ENCODE measurements around the gene KRTAP19-8. TPM values are rescaled to one million over a fixed set of nuclear protein-coding genes. Genes with fewer than 3 reads are reported as not detected.

KRTAP19-8 gene
- total RNA-seq, 1 donor = not detected

DNA sequence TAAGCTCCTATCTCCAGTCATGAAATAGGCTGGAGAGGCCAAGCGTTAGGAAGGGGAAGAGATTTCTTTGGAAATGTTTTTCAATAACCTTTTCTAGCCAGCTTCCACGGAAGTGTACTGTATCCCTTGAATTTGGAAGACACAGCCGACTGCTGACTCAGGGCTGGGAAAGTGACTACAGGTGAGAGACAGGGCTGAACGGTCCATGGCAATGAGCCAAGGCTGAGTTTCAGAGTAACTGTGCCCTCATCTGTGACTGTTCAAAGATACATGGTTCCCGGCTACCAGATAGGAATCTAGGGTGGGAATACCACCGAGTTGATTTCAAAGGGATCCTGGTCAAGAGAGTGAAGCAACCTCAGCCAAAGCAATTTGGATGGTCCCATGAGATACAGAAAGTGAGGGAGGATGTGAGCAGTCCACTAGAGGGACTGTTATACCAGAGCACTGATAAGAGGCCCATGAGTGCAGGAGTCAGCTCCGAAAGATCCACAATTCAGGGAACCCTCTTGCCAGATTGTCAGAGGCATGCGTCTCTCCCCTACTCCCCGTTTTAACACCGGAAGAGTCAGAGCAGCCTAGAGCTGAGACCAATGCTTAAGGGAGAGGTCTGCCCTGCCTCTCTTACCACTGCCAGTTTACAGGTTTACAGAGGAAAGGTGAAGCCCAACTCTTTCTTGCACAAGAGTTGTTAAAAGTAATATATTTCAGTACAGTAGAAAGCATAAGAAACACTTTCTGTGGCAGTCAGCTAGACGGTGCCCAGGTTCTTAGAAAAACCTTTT is 3.2 kb upstream of the KRTAP19-8 start:
- no peak for DNase-seq (ENCODE audit: low read depth)
- no peak overlapping the region for H3K4me3 ChIP-seq (ENCODE audit: low read depth, low read length)
- TF ChIP-seq, protein P1, sequence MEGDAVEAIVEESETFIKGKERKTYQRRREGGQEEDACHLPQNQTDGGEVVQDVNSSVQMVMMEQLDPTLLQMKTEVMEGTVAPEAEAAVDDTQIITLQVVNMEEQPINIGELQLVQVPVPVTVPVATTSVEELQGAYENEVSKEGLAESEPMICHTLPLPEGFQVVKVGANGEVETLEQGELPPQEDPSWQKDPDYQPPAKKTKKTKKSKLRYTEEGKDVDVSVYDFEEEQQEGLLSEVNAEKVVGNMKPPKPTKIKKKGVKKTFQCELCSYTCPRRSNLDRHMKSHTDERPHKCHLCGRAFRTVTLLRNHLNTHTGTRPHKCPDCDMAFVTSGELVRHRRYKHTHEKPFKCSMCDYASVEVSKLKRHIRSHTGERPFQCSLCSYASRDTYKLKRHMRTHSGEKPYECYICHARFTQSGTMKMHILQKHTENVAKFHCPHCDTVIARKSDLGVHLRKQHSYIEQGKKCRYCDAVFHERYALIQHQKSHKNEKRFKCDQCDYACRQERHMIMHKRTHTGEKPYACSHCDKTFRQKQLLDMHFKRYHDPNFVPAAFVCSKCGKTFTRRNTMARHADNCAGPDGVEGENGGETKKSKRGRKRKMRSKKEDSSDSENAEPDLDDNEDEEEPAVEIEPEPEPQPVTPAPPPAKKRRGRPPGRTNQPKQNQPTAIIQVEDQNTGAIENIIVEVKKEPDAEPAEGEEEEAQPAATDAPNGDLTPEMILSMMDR (IDR thresholded peaks at IDR 0.05; ENCODE audit: insufficient read depth, low read depth, low read length) = no peak

- DNase-seq (ENCODE audit: low read depth) = no peak
- TF ChIP-seq, protein P1 (IDR thresholded peaks at IDR 0.05; ENCODE audit: insufficient read depth, low read depth, low read length) = no peak
- no peak overlapping the region for H3K4me3 ChIP-seq (ENCODE audit: low read depth, low read length)
Measured at GRCh38 chr21:31034378-31034777, 3.9 kb downstream of the KRTAP19-8 start.

GRCh38 chr21:31030367-31031106 is 7.7 kb downstream of the KRTAP19-8 start:
- DNase-seq (ENCODE audit: low read depth) = no peak
- no peak overlapping the region for H3K4me3 ChIP-seq (ENCODE audit: low read depth, low read length)
- TF ChIP-seq, protein P1 (IDR thresholded peaks at IDR 0.05; ENCODE audit: insufficient read depth, low read depth, low read length) = no peak

DNA sequence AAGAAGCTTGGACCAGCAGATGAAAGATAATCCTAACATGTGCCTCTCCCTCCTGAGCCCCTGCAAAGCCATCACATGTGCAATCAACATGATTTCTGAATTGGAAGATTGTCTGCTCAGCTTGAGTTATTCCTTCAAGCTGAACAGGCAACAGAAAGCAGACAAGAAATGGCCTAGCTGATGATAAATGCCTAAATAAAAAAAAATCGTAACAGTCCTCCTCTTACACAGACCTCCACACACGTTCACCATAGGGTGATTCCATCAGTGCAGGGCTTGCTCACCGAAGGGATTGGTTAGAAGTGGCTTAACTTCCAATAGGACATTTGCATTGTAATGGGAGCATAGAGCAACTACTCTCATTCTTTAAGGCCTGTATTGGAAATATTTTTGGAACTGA is 14.6 kb downstream of the KRTAP19-8 start:
- H3K4me3 ChIP-seq (ENCODE audit: low read depth, low read length) = no peak overlapping the region
- TF ChIP-seq, protein P1 (IDR thresholded peaks at IDR 0.05; ENCODE audit: insufficient read depth, low read depth, low read length) = no peak
- DNase-seq (ENCODE audit: low read depth) = no peak

GRCh38 chr21:31022306-31022705 is 16.0 kb downstream of the KRTAP19-8 start:
- no peak for DNase-seq (ENCODE audit: low read depth)
- TF ChIP-seq, protein P1 (IDR thresholded peaks at IDR 0.05; ENCODE audit: insufficient read depth, low read depth, low read length) = no peak

DNA sequence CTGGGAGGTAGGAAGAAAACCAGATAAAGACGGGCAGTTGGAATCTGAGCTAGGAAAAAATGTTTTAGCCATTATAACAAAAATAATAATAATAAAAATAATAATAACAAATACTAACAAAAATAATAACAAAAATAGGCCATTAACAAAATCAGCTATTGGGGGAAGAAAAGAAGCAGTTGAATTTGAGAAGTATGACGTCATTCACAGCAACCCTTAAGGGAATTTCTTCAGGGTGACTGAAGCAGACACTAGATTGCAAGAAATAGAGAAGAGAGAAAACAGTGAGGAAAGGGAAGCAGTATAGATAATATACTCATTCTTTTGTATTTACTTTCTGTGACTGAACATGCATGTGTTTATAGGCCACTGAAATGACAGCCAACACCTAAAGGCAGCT is 20.0 kb downstream of the KRTAP19-8 start:
- no peak for DNase-seq (ENCODE audit: low read depth)
- no peak overlapping the region for H3K4me3 ChIP-seq (ENCODE audit: low read depth, low read length)
- TF ChIP-seq, protein P1 (IDR thresholded peaks at IDR 0.05; ENCODE audit: insufficient read depth, low read depth, low read length) = no peak

More at GRCh38 chr21:31022306-31022705, 16.0 kb downstream of the KRTAP19-8 start:
- no peak overlapping the region for H3K4me3 ChIP-seq (ENCODE audit: low read depth, low read length)
